H1 (cell line): ENCODE measurements around the gene MRPS18B. TPM values are rescaled to one million over a fixed set of nuclear protein-coding genes. Genes with fewer than 3 reads are reported as not detected.

Experiments
- CTCF ChIA-PET: fragments of 300-600 bp; sonication (Branson Sonifier 250); formaldehyde crosslinking; loops from one replicate; lab custom pipeline; 2021; ENCODE audit not compliant: partially characterized antibody; lab: Charles Lee
- POLR2A ChIA-PET: fragments of 300-600 bp; sonication (Branson Sonifier 250); formaldehyde crosslinking; loops from one replicate; lab custom pipeline; 2021; ENCODE audit warnings: inconsistent platforms; ENCODE audit not compliant: partially characterized antibody; lab: Charles Lee
- DNase-seq, 2 experiments: peaks; one replicate each; pipeline versions ENCODE4 v3.0.0 to v3.0.0-alpha.2; 2010 to 2022; ENCODE audit warnings: low spot score in 2 of 2, low read depth in 1 of 2, mixed read lengths in 1 of 2
- FAIRE-seq: peaks from 2 replicates; lab custom pipeline; 2011; peaks lifted over from hg19 to GRCh38; lab: Jason Lieb, UNC
- H2AFZ ChIP-seq: 2 replicates; pipeline ENCODE4 v1.8.1; 2012; ENCODE audit warnings: low read length, inconsistent platforms
- H2AK5ac ChIP-seq: 2 replicates; pipeline ENCODE4 v1.6.1; 2013; ENCODE audit warnings: low read depth, low read length
- H2BK120ac ChIP-seq: replicated peaks from 2 replicates; pipeline ENCODE3; 2013; ENCODE audit warnings: low read depth, low read length, inconsistent platforms
- H2BK12ac ChIP-seq: 2 replicates; pipeline ENCODE4 v1.6.1; 2013; ENCODE audit warnings: low read depth, low read length
- H2BK15ac ChIP-seq: 2 replicates; pipeline ENCODE4 v1.6.1; 2013; ENCODE audit warnings: low read length
- H2BK20ac ChIP-seq: 2 replicates; pipeline ENCODE4 v1.6.1; 2013; ENCODE audit warnings: low read length
- H2BK5ac ChIP-seq: 2 replicates; pipeline ENCODE4 v1.6.1; 2013; ENCODE audit warnings: low read depth, low read length
- H3K14ac ChIP-seq: 2 replicates; pipeline ENCODE4 v1.6.1; 2013; ENCODE audit warnings: inconsistent platforms; ENCODE audit not compliant: insufficient read length
- H3K18ac ChIP-seq: 2 replicates; pipeline ENCODE4 v1.6.1; 2013; ENCODE audit warnings: low read length; ENCODE audit errors: extremely low read depth
- H3K23ac ChIP-seq: 2 replicates; pipeline ENCODE4 v1.6.1; 2013; ENCODE audit warnings: inconsistent platforms; ENCODE audit not compliant: insufficient read length
- H3K23me2 ChIP-seq: 2 replicates; pipeline ENCODE4 v1.6.1; 2013; ENCODE audit warnings: low read depth, low read length
- H3K27ac ChIP-seq: 2 replicates; pipeline ENCODE4 v1.6.1; 2011; ENCODE audit warnings: low read depth, low read length, inconsistent platforms
- H3K27me3 ChIP-seq, 4 experiments: replicated peaks in 1 of 4; 1 replicate in 1 of 4; 2 replicates in 3 of 4; pipeline versions ENCODE4 v1.6.1 to v1.8.1; 2011 to 2013; ENCODE audit warnings: low read length in 3 of 4, mild to moderate bottlenecking in 3 of 4, inconsistent platforms in 2 of 4, mixed read lengths in 2 of 4, moderate library complexity in 1 of 4; ENCODE audit not compliant: control insufficient read depth in 3 of 4, insufficient read depth in 3 of 4; ENCODE audit errors: extremely low read depth in 1 of 4
- H3K36me3 ChIP-seq, 4 experiments: 2 replicates each; pipeline versions ENCODE4 v1.6.1 to v1.8.1; 2011 to 2013; ENCODE audit warnings: mild to moderate bottlenecking in 4 of 4, low read length in 3 of 4, moderate library complexity in 2 of 4, control low read depth in 1 of 4, inconsistent platforms in 1 of 4; ENCODE audit not compliant: insufficient read depth in 4 of 4, control insufficient read depth in 2 of 4
- H3K4ac ChIP-seq: replicated peaks from 2 replicates; pipeline ENCODE3; 2013; ENCODE audit warnings: low read length, low read depth, mixed read lengths, inconsistent platforms; ENCODE audit not compliant: insufficient read length
- H3K4me1 ChIP-seq, 4 experiments: replicated peaks in 1 of 4; 1 replicate in 1 of 4; 2 replicates in 3 of 4; pipeline versions ENCODE4 v1.6.1 to v1.8.1; 2011 to 2013; ENCODE audit warnings: low read length in 3 of 4, inconsistent platforms in 2 of 4, mixed read lengths in 1 of 4; ENCODE audit not compliant: insufficient read depth in 4 of 4, control insufficient read depth in 3 of 4
- H3K4me2 ChIP-seq, 2 experiments: 2 replicates each; pipeline versions ENCODE4 v1.6.1 to v1.8.1; 2011 to 2013; ENCODE audit warnings: low read depth in 2 of 2, low read length in 2 of 2, control low read depth in 1 of 2, inconsistent platforms in 1 of 2, mild to moderate bottlenecking in 1 of 2; ENCODE audit not compliant: insufficient read depth in 1 of 2
- H3K4me3 ChIP-seq, 4 experiments: fragments of 200-600, 300-600 bp in 1 of 4; sonication (generic), shearing (Covaris generic), sonication (Bioruptor Twin) in 1 of 4; 2 replicates each; pipeline versions ENCODE4 v1.5.1 to v1.8.1; 2011 to 2016; ENCODE audit warnings: low read length in 4 of 4, low read depth in 3 of 4, control low read depth in 2 of 4, inconsistent platforms in 2 of 4, mild to moderate bottlenecking in 2 of 4, mixed read lengths in 1 of 4, moderate library complexity in 1 of 4; ENCODE audit not compliant: insufficient read depth in 2 of 4; ENCODE audit errors: extremely low read depth in 1 of 4
- H3K56ac ChIP-seq: replicated peaks from 2 replicates; pipeline ENCODE3; 2013; ENCODE audit warnings: low read depth, mild to moderate bottlenecking, mixed read lengths, low read length, inconsistent platforms; ENCODE audit not compliant: insufficient read length
- H3K79me1 ChIP-seq: 2 replicates; pipeline ENCODE4 v1.6.1; 2013; ENCODE audit warnings: low read depth, low read length, control low read depth
- H3K79me2 ChIP-seq, 2 experiments: 2 replicates each; pipeline versions ENCODE4 v1.6.1 to v1.8.1; 2012 to 2013; ENCODE audit warnings: low read length in 2 of 2, mild to moderate bottlenecking in 2 of 2, inconsistent platforms in 1 of 2; ENCODE audit not compliant: insufficient read depth in 2 of 2, control insufficient read depth in 1 of 2
- H3K9ac ChIP-seq, 4 experiments: replicated peaks in 1 of 4; 1 replicate in 1 of 4; 2 replicates in 3 of 4; pipeline versions ENCODE4 v1.6.1 to v1.8.1; 2011 to 2013; ENCODE audit warnings: low read depth in 3 of 4, low read length in 3 of 4, control low read depth in 2 of 4, mild to moderate bottlenecking in 2 of 4, moderate library complexity in 2 of 4, inconsistent platforms in 1 of 4; ENCODE audit errors: extremely low read depth in 1 of 4
- H3K9me3 ChIP-seq, 2 experiments: 2 replicates each; pipeline versions ENCODE4 v1.6.1 to v1.8.1; 2012 to 2013; ENCODE audit warnings: mild to moderate bottlenecking in 2 of 2, moderate library complexity in 2 of 2, control low read depth in 1 of 2, inconsistent platforms in 1 of 2, low read depth in 1 of 2, low read length in 1 of 2, mixed read lengths in 1 of 2; ENCODE audit not compliant: insufficient read depth in 2 of 2
- H4K20me1 ChIP-seq, 2 experiments: replicated peaks in 1 of 2; 2 replicates each; pipeline versions ENCODE3 to v1.8.1; 2011 to 2013; ENCODE audit warnings: inconsistent platforms in 2 of 2, low read length in 2 of 2, mild to moderate bottlenecking in 1 of 2; ENCODE audit not compliant: insufficient read depth in 2 of 2, control insufficient read depth in 1 of 2
- H4K5ac ChIP-seq: 2 replicates; pipeline ENCODE4 v1.6.1; 2013; ENCODE audit warnings: low read length, low read depth, mixed read lengths, inconsistent platforms; ENCODE audit not compliant: insufficient read length
- H4K8ac ChIP-seq: 2 replicates; pipeline ENCODE4 v1.8.0; 2013; ENCODE audit warnings: mild to moderate bottlenecking, moderate library complexity, low read length, inconsistent platforms; ENCODE audit not compliant: insufficient read depth; ENCODE audit errors: extremely low read depth
- H4K91ac ChIP-seq: replicated peaks from 2 replicates; pipeline ENCODE3; 2013; ENCODE audit warnings: low read length, mixed read lengths, inconsistent platforms; ENCODE audit not compliant: insufficient read length
- BACH1 ChIP-seq: IDR thresholded peaks from 2 replicates; pipeline ENCODE4 v1.6.1; 2012; ENCODE audit warnings: low read length, improper control_type of control experiment
- CBX5 ChIP-seq: fragments of 300-800, 300-1000 bp; sonication (generic); IDR thresholded peaks from 2 replicates; pipeline ENCODE4 v1.7.1; 2016; ENCODE audit warnings: antibody characterized with exemption, low read length, low read depth
- CEBPB ChIP-seq: IDR thresholded peaks from 2 replicates; pipeline ENCODE4 v1.6.1; 2012; ENCODE audit warnings: low read depth, low read length
- EGR1 ChIP-seq: IDR thresholded peaks from 2 replicates; pipeline ENCODE4 v1.6.1; 2011; ENCODE audit warnings: low read depth, low read length, borderline replicate concordance
- EP300 ChIP-seq, 2 experiments: IDR thresholded peaks; 1 replicate in 1 of 2; 2 replicates in 1 of 2; pipeline ENCODE4 v1.6.1; 2011 to 2012; ENCODE audit warnings: low read depth in 2 of 2, low read length in 2 of 2, mild to moderate bottlenecking in 2 of 2, borderline replicate concordance in 1 of 2, inconsistent platforms in 1 of 2, moderate library complexity in 1 of 2
- HDAC2 ChIP-seq, 2 experiments: fragments of 300-600 bp in 1 of 2; sonication (generic) in 1 of 2; IDR thresholded peaks; 2 replicates each; pipeline ENCODE4 v1.6.1; 2011 to 2012; ENCODE audit warnings: low read depth in 2 of 2, low read length in 2 of 2, mild to moderate bottlenecking in 2 of 2, moderate library complexity in 2 of 2, borderline replicate concordance in 1 of 2, inconsistent platforms in 1 of 2
- JUND ChIP-seq: IDR thresholded peaks from 2 replicates; pipeline ENCODE4 v1.6.1; 2011; ENCODE audit warnings: mild to moderate bottlenecking, improper control_type of control experiment, low read length
- NRF1 ChIP-seq: IDR thresholded peaks from 2 replicates; pipeline ENCODE4 v1.6.1; 2011; ENCODE audit warnings: mild to moderate bottlenecking, low read depth, low read length, improper control_type of control experiment
- POLR2AphosphoS5 ChIP-seq: IDR thresholded peaks from 2 replicates; pipeline ENCODE4 v1.6.1; 2011; ENCODE audit warnings: low read depth, low read length
- RBBP5 ChIP-seq: IDR thresholded peaks from 2 replicates; pipeline ENCODE4 v1.7.1; 2012; ENCODE audit warnings: low read depth, mild to moderate bottlenecking, inconsistent platforms, low read length, moderate library complexity, borderline replicate concordance
- SAP30 ChIP-seq: fragments of 300-600 bp; sonication (generic); IDR thresholded peaks from 2 replicates; pipeline ENCODE4 v1.7.1; 2012; ENCODE audit warnings: low read length, moderate library complexity, mild to moderate bottlenecking, inconsistent platforms; ENCODE audit not compliant: insufficient read depth, insufficient replicate concordance
- SP4 ChIP-seq: IDR thresholded peaks from 2 replicates; pipeline ENCODE4 v1.6.1; 2012; ENCODE audit warnings: low read length, inconsistent platforms
- WGBS, 2 experiments: shearing (Covaris generic) in 1 of 2; methylation state at CpG; one replicate each; pipeline versions ENCODE4 v1.1.6 to v1.1.7; 2013 to 2015; ENCODE audit warnings: low lambda C conversion rate in 2 of 2, mixed read lengths in 2 of 2, inconsistent platforms in 1 of 2, low coverage in 1 of 2, missing lambda C conversion rate in 1 of 2; ENCODE audit not compliant: insufficient replicate concordance in 2 of 2, insufficient coverage in 1 of 2, insufficient read length in 1 of 2; ENCODE audit errors: extremely low coverage in 1 of 2, missing lambda C conversion rate in 1 of 2; 5-methylcytosine and 5-hydroxymethylcytosine counted together
- polyA plus RNA-seq, 7 experiments: library from polyadenylated mRNA; depleted of rRNA in 3 of 7; stranded (reverse) in 5 of 7; unstranded in 2 of 7; fragments of >200 nt in 5 of 7; fragments of 200-250 nt in 2 of 7; gene quantifications; 1 replicate in 5 of 7; 2 replicates in 1 of 7; 4 replicates in 1 of 7; pipeline versions ENCODE4 v1.2.1 to v1.2.3, GENCODE V29; 2011 to 2013; ENCODE audit warnings: missing spikeins in 2 of 7, mixed read lengths in 2 of 7
- total RNA-seq: library from RNA; stranded (reverse); fragmentation: NEBNext Ultra II Directional; extraction: Animal tissue kit (Norgen Biotek cat#: 25700); gene quantifications from 2 replicates; pipeline ENCODE4 v1.2.1, GENCODE V29; 2021
- TF ChIP-seq, protein P1 (sequence below): IDR thresholded peaks from 2 replicates; pipeline ENCODE4 v1.6.1; 2011; ENCODE audit warnings: low read depth, mild to moderate bottlenecking, low read length; ENCODE audit not compliant: insufficient read depth

Gene MRPS18B
- total and polyA plus RNA-seq, 2 of the 8 experiments (the other 6 are each of a cell fraction or from before 2014, with no cell fraction given), result 57.8 to 83.3 TPM

DNA sequence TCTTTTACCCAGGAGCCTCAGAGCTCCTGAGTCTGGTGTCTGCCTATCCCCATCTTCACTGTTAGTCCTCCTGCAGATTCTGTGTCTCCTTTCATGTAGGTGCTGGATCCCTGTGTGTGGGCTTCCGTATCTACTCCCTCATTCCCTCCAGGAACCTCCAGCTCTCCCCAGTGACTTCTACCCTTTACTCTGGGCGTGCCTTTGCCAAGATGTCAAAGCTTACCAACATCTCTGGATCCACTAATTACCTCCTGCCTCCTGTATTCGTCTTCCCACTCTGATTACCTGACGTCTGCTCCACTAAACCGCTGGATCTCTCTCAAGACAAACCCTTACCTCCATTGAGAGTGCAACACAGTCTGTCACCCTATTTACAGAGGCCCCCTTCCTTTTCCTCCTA lies 27.1 kb downstream of the MRPS18B start:
- DNase-seq, result no peak
- H3K56ac ChIP-seq, result no peak overlapping the region
- ChIA-PET POLR2A (interaction anchor here (1.1 to 3.1 kb wide), 9 partner anchors 12 to 99 kb away, joined by 3 to 17 read pairs (median 9); partner anchors contain the start of genes MRPS18B and PPP1R10), CTCF (interaction anchor here (0.9 to 1.5 kb wide), 4 partner anchors 19 to 163 kb away, joined by 3 to 5 read pairs (median 4); partner anchors contain the start of gene DHX16)
- peaks cover 5% of the 10 kb centered on the region; the same call in 1 of the 2 replicates for H3K23me2 ChIP-seq
- H4K91ac ChIP-seq, result no peak overlapping the region
- H2BK15ac ChIP-seq, result no peak overlapping the region
- no peak overlapping the region for H3K9ac ChIP-seq
- H3K4ac ChIP-seq, result no peak overlapping the region
- peaks cover 7% of the 10 kb centered on the region for H3K79me1 ChIP-seq
- H4K20me1 ChIP-seq, result peaks cover 0 to 2% of the 10 kb centered on the region in 2 experiments
- WGBS, 2 experiments, result 90% methylated on average over 5 of the region's 5 CpGs; no CpG with 5 or more reads in 1 of the 2 experiments
- no peak overlapping the region for H2BK5ac ChIP-seq
- peaks cover 0 to 6% (median 4%) of the 10 kb centered on the region in 4 experiments; a peak in 5 of 7 replicates for H3K4me1 ChIP-seq
- H2AK5ac ChIP-seq, result no peak overlapping the region
- no peaks in the 10 kb centered on the region for H3K27me3 ChIP-seq
- no peak overlapping the region for H2BK12ac ChIP-seq
- no peak overlapping the region for H3K14ac ChIP-seq
- H3K4me3 ChIP-seq, result no peak overlapping the region
- H2AFZ ChIP-seq, result no peak overlapping the region
- H4K8ac ChIP-seq, result no peak overlapping the region
- H3K4me2 ChIP-seq, result no peak overlapping the region
- FAIRE-seq, result no peak
- no peak overlapping the region for H4K5ac ChIP-seq
- H3K9me3 ChIP-seq, result no peaks in the 10 kb centered on the region
- H3K79me2 ChIP-seq, result peaks cover 3 to 20% of the 10 kb centered on the region in 2 experiments; a peak in 3 of 4 replicates
- no peak overlapping the region for H3K23ac ChIP-seq
- H3K18ac ChIP-seq, result no peak overlapping the region
- no peak overlapping the region for H3K27ac ChIP-seq
- no peak overlapping the region for H2BK20ac ChIP-seq
- no peak overlapping the region for H2BK120ac ChIP-seq
- H3K36me3 ChIP-seq, result peaks cover 8 to 19% (median 13%) of the 10 kb centered on the region in 4 experiments
- no peak for TF ChIP-seq CBX5
- TF ChIP-seq CEBPB, result no peak
- no peak for TF ChIP-seq EGR1
- TF ChIP-seq HDAC2 (IDR thresholded peaks at IDR 0.05; ENCODE audit: borderline replicate concordance in 1 of 2, low read depth in 2 of 2, low read length in 2 of 2), result no peak
- TF ChIP-seq NRF1, result no peak
- no peak for TF ChIP-seq BACH1
- TF ChIP-seq POLR2AphosphoS5, result no peak
- TF ChIP-seq RBBP5, result no peak
- TF ChIP-seq, protein P1, sequence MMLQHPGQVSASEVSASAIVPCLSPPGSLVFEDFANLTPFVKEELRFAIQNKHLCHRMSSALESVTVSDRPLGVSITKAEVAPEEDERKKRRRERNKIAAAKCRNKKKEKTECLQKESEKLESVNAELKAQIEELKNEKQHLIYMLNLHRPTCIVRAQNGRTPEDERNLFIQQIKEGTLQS, result no peak
- TF ChIP-seq JUND, result no peak
- TF ChIP-seq SP4, result no peak
- no peak for TF ChIP-seq EP300 (IDR thresholded peaks at IDR 0.05; ENCODE audit: borderline replicate concordance in 1 of 2, low read depth in 2 of 2, low read length in 2 of 2)
- no peak for TF ChIP-seq SAP30
